Stimulated activated naive CD8-positive, alpha-beta T cell treated with anti-CD3 and anti-CD28 coated beads, Interleukin-15, Interleukin-2, amounts not matched to agents 100 ng/mL and 50 ng/mL, for 24 hours (primary cell): ENCODE results near the gene CYYR1.

Source experiments
- H3K27ac Mint-ChIP-seq: one replicate; pipeline ENCODE4 v1.8.0; 2021; ENCODE audit warnings: mild to moderate bottlenecking, mixed read lengths
- H3K27me3 Mint-ChIP-seq: one replicate; pipeline ENCODE4 v1.8.0; 2021; ENCODE audit warnings: mixed read lengths
- H3K36me3 Mint-ChIP-seq: one replicate; pipeline ENCODE4 v1.8.0; 2021; ENCODE audit warnings: low read depth, mixed read lengths
- H3K4me1 Mint-ChIP-seq: one replicate; pipeline ENCODE4 v1.8.0; 2021; ENCODE audit warnings: low read depth, mixed read lengths
- H3K4me3 Mint-ChIP-seq: one replicate; pipeline ENCODE4 v1.8.0; 2021; ENCODE audit warnings: mild to moderate bottlenecking, mixed read lengths
- H3K9me3 Mint-ChIP-seq: one replicate; pipeline ENCODE4 v1.8.0; 2021; ENCODE audit warnings: mixed read lengths

Gene CYYR1

GRCh38 chr21:26529526-26529925 lies 43.6 kb downstream of the CYYR1 start:
- Mint-ChIP-seq H3K27ac (no peak overlapping the region), H3K4me1 (no peaks in the 10 kb centered on the region), H3K4me3 (no peak overlapping the region), H3K27me3 (no peaks in the 10 kb centered on the region), H3K36me3 (no peaks in the 10 kb centered on the region), H3K9me3 (no peaks in the 10 kb centered on the region)

- Mint-ChIP-seq H3K9me3 (no peaks in the 10 kb centered on the region), H3K36me3 (no peaks in the 10 kb centered on the region), H3K27me3 (no peaks in the 10 kb centered on the region), H3K4me1 (no peaks in the 10 kb centered on the region), H3K4me3 (no peak overlapping the region), H3K27ac (no peak overlapping the region)
Observed at GRCh38 chr21:26528882-26529281, 44.2 kb downstream of the CYYR1 start.

GRCh38 chr21:26522704-26523103 lies 50.4 kb downstream of the CYYR1 start:
- Mint-ChIP-seq H3K4me3 (no peak overlapping the region), H3K4me1 (no peaks in the 10 kb centered on the region), H3K36me3 (no peaks in the 10 kb centered on the region), H3K27me3 (no peaks in the 10 kb centered on the region), H3K9me3 (no peaks in the 10 kb centered on the region), H3K27ac (no peak overlapping the region)

GRCh38 chr21:26519142-26519541 lies 53.9 kb downstream of the CYYR1 start:
- H3K36me3 Mint-ChIP-seq: no peaks in the 10 kb centered on the region
- H3K4me3 Mint-ChIP-seq: no peak overlapping the region
- H3K9me3 Mint-ChIP-seq: no peaks in the 10 kb centered on the region
- no peak overlapping the region for H3K27ac Mint-ChIP-seq
- no peaks in the 10 kb centered on the region for H3K27me3 Mint-ChIP-seq
- H3K4me1 Mint-ChIP-seq: no peaks in the 10 kb centered on the region

GRCh38 chr21:26515257-26515656 lies 57.8 kb downstream of the CYYR1 start:
- H3K9me3 Mint-ChIP-seq: no peaks in the 10 kb centered on the region
- no peaks in the 10 kb centered on the region for H3K4me1 Mint-ChIP-seq
- H3K27me3 Mint-ChIP-seq: no peaks in the 10 kb centered on the region
- H3K36me3 Mint-ChIP-seq: no peaks in the 10 kb centered on the region
- no peak overlapping the region for H3K4me3 Mint-ChIP-seq
- no peak overlapping the region for H3K27ac Mint-ChIP-seq

GRCh38 chr21:26513212-26513611 lies 59.9 kb downstream of the CYYR1 start:
- Mint-ChIP-seq H3K4me3 (no peak overlapping the region), H3K4me1 (no peaks in the 10 kb centered on the region), H3K27ac (no peak overlapping the region), H3K27me3 (no peaks in the 10 kb centered on the region), H3K36me3 (no peaks in the 10 kb centered on the region), H3K9me3 (no peaks in the 10 kb centered on the region)

- H3K4me3 Mint-ChIP-seq: no peak overlapping the region
- no peak overlapping the region for H3K27ac Mint-ChIP-seq
- H3K4me1 Mint-ChIP-seq: no peaks in the 10 kb centered on the region
- H3K9me3 Mint-ChIP-seq: no peaks in the 10 kb centered on the region
- no peaks in the 10 kb centered on the region for H3K36me3 Mint-ChIP-seq
- no peaks in the 10 kb centered on the region for H3K27me3 Mint-ChIP-seq
Observed at GRCh38 chr21:26512664-26513063, 60.4 kb downstream of the CYYR1 start.

GRCh38 chr21:26508903-26509302 lies 64.2 kb downstream of the CYYR1 start:
- Mint-ChIP-seq H3K9me3 (no peaks in the 10 kb centered on the region), H3K36me3 (no peaks in the 10 kb centered on the region), H3K4me1 (no peaks in the 10 kb centered on the region), H3K27ac (no peak overlapping the region), H3K4me3 (no peak overlapping the region), H3K27me3 (no peaks in the 10 kb centered on the region)

GRCh38 chr21:26506956-26507355 lies 66.1 kb downstream of the CYYR1 start:
- Mint-ChIP-seq H3K9me3 (no peaks in the 10 kb centered on the region), H3K27me3 (no peaks in the 10 kb centered on the region), H3K4me1 (no peaks in the 10 kb centered on the region), H3K36me3 (no peaks in the 10 kb centered on the region), H3K27ac (no peak overlapping the region), H3K4me3 (no peak overlapping the region)

- Mint-ChIP-seq H3K27ac (no peak overlapping the region), H3K36me3 (no peaks in the 10 kb centered on the region), H3K4me3 (no peak overlapping the region), H3K27me3 (no peaks in the 10 kb centered on the region), H3K4me1 (no peaks in the 10 kb centered on the region), H3K9me3 (no peaks in the 10 kb centered on the region)
Observed at GRCh38 chr21:26505211-26505610, 67.9 kb downstream of the CYYR1 start.

GRCh38 chr21:26503414-26503813 lies 69.7 kb downstream of the CYYR1 start:
- H3K9me3 Mint-ChIP-seq: peaks cover 4% of the 10 kb centered on the region
- H3K27me3 Mint-ChIP-seq: no peaks in the 10 kb centered on the region
- H3K4me1 Mint-ChIP-seq: no peaks in the 10 kb centered on the region
- H3K27ac Mint-ChIP-seq: no peak overlapping the region
- no peak overlapping the region for H3K4me3 Mint-ChIP-seq
- H3K36me3 Mint-ChIP-seq: no peaks in the 10 kb centered on the region

GRCh38 chr21:26501495-26502021 lies 71.5 kb downstream of the CYYR1 start:
- H3K4me3 Mint-ChIP-seq: no peak overlapping the region
- H3K9me3 Mint-ChIP-seq: peaks cover 8% of the 10 kb centered on the region
- H3K27ac Mint-ChIP-seq: no peak overlapping the region
- H3K4me1 Mint-ChIP-seq: no peaks in the 10 kb centered on the region
- no peaks in the 10 kb centered on the region for H3K27me3 Mint-ChIP-seq
- no peaks in the 10 kb centered on the region for H3K36me3 Mint-ChIP-seq

GRCh38 chr21:26499495-26499894 lies 73.6 kb downstream of the CYYR1 start:
- H3K4me3 Mint-ChIP-seq: no peak overlapping the region
- H3K36me3 Mint-ChIP-seq: no peaks in the 10 kb centered on the region
- no peaks in the 10 kb centered on the region for H3K4me1 Mint-ChIP-seq
- no peak overlapping the region for H3K27ac Mint-ChIP-seq
- no peaks in the 10 kb centered on the region for H3K27me3 Mint-ChIP-seq
- H3K9me3 Mint-ChIP-seq: peaks cover 8% of the 10 kb centered on the region

GRCh38 chr21:26495283-26495849 lies 77.7 kb downstream of the CYYR1 start:
- no peaks in the 10 kb centered on the region for H3K4me1 Mint-ChIP-seq
- no peak overlapping the region for H3K4me3 Mint-ChIP-seq
- peaks cover 8% of the 10 kb centered on the region for H3K9me3 Mint-ChIP-seq
- H3K36me3 Mint-ChIP-seq: no peaks in the 10 kb centered on the region
- no peak overlapping the region for H3K27ac Mint-ChIP-seq
- H3K27me3 Mint-ChIP-seq: no peaks in the 10 kb centered on the region

- H3K27ac Mint-ChIP-seq: no peak overlapping the region
- H3K9me3 Mint-ChIP-seq: peaks cover 5% of the 10 kb centered on the region
- no peaks in the 10 kb centered on the region for H3K4me1 Mint-ChIP-seq
- no peaks in the 10 kb centered on the region for H3K36me3 Mint-ChIP-seq
- no peaks in the 10 kb centered on the region for H3K27me3 Mint-ChIP-seq
- H3K4me3 Mint-ChIP-seq: no peak overlapping the region
Observed at GRCh38 chr21:26491663-26492062, 81.4 kb downstream of the CYYR1 start.

- Mint-ChIP-seq H3K36me3 (no peaks in the 10 kb centered on the region), H3K9me3 (peaks cover 5% of the 10 kb centered on the region), H3K27me3 (no peaks in the 10 kb centered on the region), H3K27ac (no peak overlapping the region), H3K4me1 (no peaks in the 10 kb centered on the region), H3K4me3 (no peak overlapping the region)
Observed at GRCh38 chr21:26490771-26491170, 82.3 kb downstream of the CYYR1 start.
